Measurements from ENCODE around the gene PLPPR4.
"Not testable (repeated sequence)": the region's sequence is repeated elsewhere in the genome, so short reads cannot be mapped to it uniquely, and the experiment has no call there.

The PLPPR4 gene

GRCh38 chr1:99269321-99269720 lies 5.0 kb downstream of the PLPPR4 start:
- no peak for DNase-seq (ENCODE audit: low read depth)

GRCh38 chr1:99270646-99271045 lies 6.4 kb downstream of the PLPPR4 start:
- DNase-seq (ENCODE audit: low read depth): no peak

- no peak for DNase-seq (ENCODE audit: low read depth)
Observed at GRCh38 chr1:99271249-99271648, 7.0 kb downstream of the PLPPR4 start.

GRCh38 chr1:99277066-99277465 lies 12.8 kb downstream of the PLPPR4 start:
- no peak for DNase-seq (ENCODE audit: low read depth)

- no peak for DNase-seq (ENCODE audit: low read depth)
Observed at GRCh38 chr1:99279525-99279924, 15.2 kb downstream of the PLPPR4 start.

- no peak for DNase-seq (ENCODE audit: low read depth)
Observed at GRCh38 chr1:99281105-99281504, 16.8 kb downstream of the PLPPR4 start.

GRCh38 chr1:99282536-99282935 lies 18.2 kb downstream of the PLPPR4 start:
- no peak for DNase-seq (ENCODE audit: low read depth)

GRCh38 chr1:99283521-99283920 lies 19.2 kb downstream of the PLPPR4 start:
- not testable (repeated sequence) for DNase-seq (ENCODE audit: low read depth)

- no peak for DNase-seq (ENCODE audit: low read depth)
Observed at GRCh38 chr1:99292886-99293285, 28.6 kb downstream of the PLPPR4 start.

GRCh38 chr1:99297923-99298322 lies 33.6 kb downstream of the PLPPR4 start:
- DNase-seq (ENCODE audit: low read depth): no peak

- DNase-seq (ENCODE audit: low read depth): no peak
Observed at GRCh38 chr1:99304725-99305282, 40.5 kb downstream of the PLPPR4 start.

- no peak for DNase-seq (ENCODE audit: low read depth)
Observed at GRCh38 chr1:99305626-99306025, 41.3 kb downstream of the PLPPR4 start.

GRCh38 chr1:99306056-99306455 lies 41.8 kb downstream of the PLPPR4 start:
- no peak for DNase-seq (ENCODE audit: low read depth)

GRCh38 chr1:99306644-99307043 lies 42.4 kb downstream of the PLPPR4 start:
- DNase-seq (ENCODE audit: low read depth): no peak

GRCh38 chr1:99315305-99315704 lies 51.0 kb downstream of the PLPPR4 start:
- DNase-seq (ENCODE audit: low read depth): no peak

GRCh38 chr1:99326215-99326949 lies 62.1 kb downstream of the PLPPR4 start:
- DNase-seq (ENCODE audit: low read depth): no peak

- DNase-seq (ENCODE audit: low read depth): no peak
Observed at GRCh38 chr1:99327357-99327756, 63.1 kb downstream of the PLPPR4 start.

GRCh38 chr1:99328171-99328570 lies 63.9 kb downstream of the PLPPR4 start:
- DNase-seq (ENCODE audit: low read depth): no peak

- DNase-seq (ENCODE audit: low read depth): no peak
Observed at GRCh38 chr1:99331083-99331482, 66.8 kb downstream of the PLPPR4 start.

- DNase-seq (ENCODE audit: low read depth): no peak
Observed at GRCh38 chr1:99331636-99332035, 67.3 kb downstream of the PLPPR4 start.

- DNase-seq (ENCODE audit: low read depth): no peak
Observed at GRCh38 chr1:99332561-99332960, 68.3 kb downstream of the PLPPR4 start.

GRCh38 chr1:99334991-99335390 lies 70.7 kb downstream of the PLPPR4 start:
- DNase-seq (ENCODE audit: low read depth): no peak

GRCh38 chr1:99347041-99347684 lies 82.9 kb downstream of the PLPPR4 start:
- no peak for DNase-seq (ENCODE audit: low read depth)

Measured in activated T-helper 1 cell treated with Interleukin-2 at 50 U/mL for 16 hours (primary cell).